NCI-H1417 treated with DMSO at 0.1 percent for 48 hours (cell line): ENCODE data around the gene DPP7.
A peak's percentile ranks its signal among the peaks of the same experiment; 100 is the strongest.

Source experiments
- DNase-seq: peaks from one replicate; lab custom pipeline; 2025; lab: John Stamatoyannopoulos, UW

Gene DPP7

DNA sequence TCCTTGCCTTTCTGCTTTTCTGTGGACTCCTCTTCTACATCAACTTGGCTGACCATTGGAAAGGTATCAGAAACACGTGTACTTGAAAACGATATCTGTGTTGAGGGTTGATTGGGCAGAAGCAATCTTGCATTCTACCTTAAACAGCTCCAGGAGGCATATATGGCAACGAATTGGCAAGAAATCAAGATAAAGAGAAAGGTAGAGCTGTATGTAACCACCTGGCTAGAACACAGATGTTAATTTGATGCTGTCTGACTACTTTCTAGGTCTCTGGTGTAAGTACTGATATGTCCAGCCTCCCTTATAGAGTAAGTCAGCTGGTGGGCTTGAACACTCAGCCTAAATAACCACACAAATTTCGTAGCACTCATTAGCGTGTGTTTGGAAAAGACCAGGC is 26.4 kb downstream of the DPP7 start:
- DNase-seq, result no peak

DNA sequence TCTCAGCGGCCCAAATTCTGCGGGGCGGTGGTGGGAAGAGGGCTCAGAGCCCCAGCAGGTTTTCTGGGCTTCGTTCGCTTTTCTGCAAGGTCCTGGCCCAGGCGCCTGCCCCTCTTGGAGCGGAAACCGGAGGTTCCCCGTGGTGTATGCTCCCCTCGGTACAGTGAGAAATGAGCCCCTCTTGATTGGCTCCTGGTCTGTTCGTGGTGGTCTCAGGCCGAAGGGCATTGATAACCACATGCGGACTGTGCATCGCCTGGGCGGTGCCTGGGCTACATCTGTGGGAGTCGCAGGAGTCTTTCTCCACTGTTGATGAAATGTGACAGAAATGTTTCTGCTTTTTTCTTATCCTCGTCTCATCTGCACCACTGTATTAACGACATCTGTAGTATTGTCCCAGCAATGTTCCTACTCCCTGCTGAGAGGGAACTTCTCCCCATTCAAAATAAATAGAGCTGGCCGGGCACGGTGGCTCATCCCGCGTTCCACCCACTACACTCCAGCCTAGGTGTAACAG is 27.1 kb downstream of the DPP7 start:
- DNase-seq, result no peak

DNA sequence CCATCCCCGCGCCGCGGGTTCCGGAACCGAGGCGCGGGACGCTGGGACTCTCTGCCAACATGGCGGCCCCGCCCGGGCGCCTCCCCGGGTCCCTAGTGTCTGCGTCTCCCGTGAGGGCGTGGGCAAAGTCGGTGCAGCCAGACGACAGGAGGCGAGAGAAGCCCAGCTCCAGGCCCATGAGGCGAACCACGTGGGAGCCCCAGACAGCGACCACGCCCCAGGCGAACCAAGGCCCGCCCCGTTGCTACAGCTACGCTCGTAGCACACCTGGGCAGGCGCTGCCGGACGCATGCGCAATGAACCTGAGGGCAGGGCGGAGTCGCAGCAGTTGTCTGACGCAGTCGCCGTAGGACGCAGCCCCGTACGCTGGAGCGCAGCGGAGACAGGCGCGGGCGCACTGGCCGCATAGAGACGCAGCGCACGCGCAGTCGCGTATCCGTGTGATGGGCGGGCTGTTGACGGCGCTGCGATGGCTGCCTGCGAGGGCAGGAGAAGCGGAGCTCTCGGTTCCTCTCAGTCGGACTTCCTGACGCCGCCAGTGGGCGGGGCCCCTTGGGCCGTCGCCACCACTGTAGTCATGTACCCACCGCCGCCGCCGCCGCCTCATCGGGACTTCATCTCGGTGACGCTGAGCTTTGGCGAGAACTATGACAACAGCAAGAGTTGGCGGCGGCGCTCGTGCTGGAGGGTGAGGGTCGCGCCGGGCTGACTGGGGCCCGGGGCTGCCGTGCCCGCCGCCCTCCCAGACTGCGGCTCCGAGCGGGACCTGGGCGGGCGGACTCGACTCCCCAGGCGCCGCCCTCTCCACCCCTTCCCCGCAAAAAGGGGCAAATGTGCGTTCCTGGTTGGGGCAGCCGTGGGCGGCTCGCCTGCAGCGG is 27.8 kb downstream of the DPP7 start, which contains the start of gene MAN1B1:
Gene MAN1B1, plus strand, starts transcription at position 455 of the 878 bp plus-strand sequence. Its CDS starts 15 bp downstream, at position 470.
- DNase-seq, result peak; percentile 96

DNA sequence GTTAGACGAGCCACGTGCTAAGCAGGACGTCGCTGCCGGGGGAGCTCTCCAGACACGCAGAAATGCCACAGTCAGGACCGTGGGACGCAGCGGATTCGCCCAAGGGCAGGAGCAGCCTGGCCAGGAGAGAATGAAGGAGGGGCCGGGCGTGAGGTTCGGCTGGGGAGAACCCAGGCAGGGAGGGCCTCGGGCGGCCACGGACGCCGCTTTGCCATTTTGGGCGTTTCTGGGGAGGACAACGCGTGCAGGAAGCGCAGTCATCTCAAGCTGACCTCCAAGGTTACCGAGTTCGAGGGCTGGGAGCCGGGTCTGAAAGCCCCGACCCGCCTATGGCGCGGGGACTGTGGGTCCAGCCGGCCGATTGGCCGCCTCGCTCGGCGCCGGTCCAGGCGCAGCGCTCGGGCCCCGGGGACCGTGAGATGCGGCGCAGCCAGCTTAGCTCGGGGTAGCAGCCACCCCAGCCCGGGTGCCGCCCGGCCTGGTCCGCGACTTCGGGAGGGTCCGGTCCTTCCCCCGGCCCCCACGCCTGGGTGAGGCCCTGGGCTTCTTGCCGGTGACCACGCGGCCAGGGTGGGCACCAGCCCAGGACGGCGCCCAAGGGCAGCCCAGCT is 28.5 kb downstream of the DPP7 start:
- DNase-seq, result no peak

DNA sequence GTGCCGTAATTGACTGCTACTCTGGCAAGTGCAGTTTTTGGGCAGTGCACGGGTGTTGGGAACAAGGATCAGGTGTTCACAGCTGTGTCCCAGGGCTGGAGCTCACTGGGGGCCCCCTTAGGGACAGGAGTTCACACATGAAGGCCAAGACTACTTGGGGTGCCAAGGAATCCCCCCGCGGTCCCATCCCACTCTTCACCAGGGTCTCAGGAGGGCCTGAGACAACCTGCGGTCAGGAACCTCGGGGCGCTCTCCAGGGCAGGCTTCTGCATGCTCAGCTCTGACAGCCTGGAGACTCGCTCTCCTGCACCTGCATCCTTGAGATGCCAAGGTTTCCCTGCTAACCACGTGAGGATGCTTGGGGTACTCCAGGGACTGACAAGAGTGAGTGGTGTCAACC is 30.0 kb downstream of the DPP7 start:
- no peak for DNase-seq

DNA sequence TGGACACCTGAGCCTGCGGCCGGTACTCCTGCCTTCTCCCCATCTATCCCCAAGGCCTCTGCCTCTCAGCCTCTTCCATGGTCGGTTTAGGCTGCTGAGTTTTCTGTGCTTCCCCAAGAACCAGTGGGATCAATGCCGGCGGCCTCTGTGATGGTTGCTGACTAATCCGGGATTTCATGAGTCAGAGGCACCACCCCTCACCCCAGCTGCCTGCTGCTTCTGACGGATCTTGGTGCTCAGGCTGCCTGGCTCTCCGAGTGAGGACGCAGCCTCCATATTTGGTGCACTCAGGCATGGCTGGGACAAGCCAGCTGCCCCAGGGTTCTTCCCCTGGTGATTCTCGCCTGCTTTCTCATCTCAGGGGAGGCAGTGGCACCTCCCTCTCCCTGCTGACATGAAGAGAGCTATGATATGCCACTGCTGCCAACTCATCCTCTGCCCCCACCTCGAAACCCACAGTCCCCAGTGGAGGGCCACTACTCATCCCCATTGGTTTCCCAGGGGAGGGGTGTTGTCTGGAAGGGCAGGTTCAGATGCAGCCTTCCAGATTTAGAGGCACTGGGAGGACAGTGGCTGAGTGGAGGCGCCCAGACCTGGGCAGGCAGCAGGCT is 31.0 kb downstream of the DPP7 start:
- no peak for DNase-seq

DNA sequence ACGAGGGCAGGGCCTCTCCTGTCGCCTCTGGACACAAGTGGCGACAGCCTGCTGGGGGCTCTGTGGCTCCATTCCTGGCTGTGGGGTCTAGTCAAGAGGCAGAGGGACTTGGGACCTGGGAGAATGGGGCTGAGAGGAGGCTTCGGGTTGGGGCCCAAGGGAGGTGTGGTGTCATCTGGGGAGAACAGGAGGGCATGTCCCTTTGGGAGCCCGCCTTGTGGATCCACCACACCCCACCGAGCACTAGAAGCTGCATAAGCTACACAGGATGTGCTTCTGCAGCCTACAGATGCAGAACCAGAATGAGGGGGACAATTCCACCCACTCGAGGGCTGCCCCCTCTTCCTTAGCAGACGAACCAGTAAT is 31.6 kb downstream of the DPP7 start:
- DNase-seq, result no peak

DNA sequence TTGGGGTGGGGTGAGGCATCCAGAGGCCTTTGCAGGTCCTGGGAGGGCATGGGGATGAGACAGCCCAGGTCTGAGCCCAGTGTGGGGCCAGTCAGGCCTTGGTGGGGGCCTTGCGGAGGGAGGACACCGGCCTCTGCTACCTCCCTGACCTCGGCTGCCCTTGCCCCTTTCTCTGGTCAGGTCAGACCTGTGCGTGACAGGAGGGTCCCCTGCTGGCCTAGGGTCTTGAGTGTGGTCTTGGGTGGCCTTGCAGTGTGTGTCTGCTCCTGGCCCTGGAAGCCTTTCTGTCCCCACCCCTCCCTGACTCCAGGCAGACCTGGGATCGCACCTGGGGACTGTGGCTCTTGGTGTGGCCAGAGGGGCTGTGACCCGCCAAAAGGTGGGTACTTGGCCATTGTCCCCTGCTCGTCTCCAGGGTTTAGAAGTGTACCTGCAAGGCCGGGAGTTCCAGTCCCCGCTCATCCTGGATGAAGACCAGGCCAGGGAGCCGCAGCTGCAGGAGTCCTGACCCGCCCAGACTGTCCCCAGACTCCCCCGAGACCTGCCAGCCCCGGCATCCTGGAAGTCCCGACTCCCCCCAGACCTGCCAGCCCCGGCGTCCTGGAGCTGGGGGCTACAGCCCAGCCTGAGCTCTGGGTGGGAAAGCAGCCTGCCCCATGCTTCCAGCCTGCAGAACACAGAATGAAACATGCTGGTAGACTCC is 32.2 kb downstream of the DPP7 start:
- DNase-seq, result no peak

DNA sequence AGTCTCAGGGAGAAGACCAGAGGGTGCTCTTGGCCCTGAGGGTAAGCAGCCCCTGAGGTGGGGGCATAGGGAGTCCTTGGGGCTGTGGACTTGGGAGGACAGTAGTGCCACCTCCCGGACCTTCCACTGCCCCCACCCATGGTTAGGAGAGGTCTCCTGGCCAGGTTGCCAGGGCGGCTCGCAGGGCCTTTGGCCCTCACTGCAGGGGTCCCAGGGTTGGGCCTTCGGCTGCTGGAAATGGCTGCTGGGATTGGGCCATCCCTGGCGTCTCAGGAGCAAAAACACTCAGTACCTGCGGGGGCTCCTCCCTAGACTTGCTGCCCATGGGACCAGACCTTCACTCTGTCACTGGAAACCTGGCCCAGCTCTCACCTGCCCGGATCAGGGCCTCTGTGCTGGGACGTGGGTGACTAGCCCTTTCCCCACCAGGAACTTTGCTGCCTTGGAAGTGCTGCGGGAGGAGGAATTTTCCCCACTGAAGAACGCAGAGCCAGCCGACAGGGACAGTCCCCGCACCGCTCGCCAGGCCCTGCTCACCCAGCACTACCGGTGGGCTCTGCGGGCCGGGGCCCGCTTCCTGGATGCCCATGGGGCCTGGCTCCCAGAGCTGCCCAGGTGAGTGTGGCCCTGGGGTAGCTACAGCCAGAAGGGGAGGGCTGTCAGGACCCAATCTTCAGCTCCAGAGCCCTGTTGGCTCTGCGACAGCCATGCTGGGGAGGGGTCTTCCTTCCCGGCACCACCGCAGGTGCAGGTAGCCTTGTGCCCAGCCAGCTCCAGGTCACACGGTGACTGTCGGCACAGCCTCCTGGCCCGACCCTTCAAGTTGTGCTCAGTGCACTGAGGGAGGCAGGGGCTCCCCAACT is 34.0 kb downstream of the DPP7 start:
- no peak for DNase-seq

DNA sequence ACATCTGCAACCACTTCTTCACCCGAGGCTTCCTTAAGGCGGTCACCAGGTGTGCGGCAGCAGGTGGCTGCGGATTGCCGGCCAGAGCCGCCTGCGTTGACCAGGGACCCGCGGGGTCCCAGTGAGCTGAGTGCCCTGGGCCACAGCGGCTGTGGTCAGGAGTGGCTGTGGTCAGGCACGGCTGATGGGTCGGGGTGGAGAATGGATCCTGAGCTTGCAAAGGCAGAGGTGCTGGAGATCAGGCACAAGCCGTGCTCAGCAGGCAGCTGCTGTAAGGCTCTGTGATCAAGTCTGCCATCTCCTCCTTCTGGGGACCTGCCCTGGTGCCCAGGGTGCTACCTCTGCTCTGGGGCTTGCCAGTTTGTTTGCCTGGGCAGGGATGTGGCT is 35.1 kb downstream of the DPP7 start:
- no peak for DNase-seq

DNA sequence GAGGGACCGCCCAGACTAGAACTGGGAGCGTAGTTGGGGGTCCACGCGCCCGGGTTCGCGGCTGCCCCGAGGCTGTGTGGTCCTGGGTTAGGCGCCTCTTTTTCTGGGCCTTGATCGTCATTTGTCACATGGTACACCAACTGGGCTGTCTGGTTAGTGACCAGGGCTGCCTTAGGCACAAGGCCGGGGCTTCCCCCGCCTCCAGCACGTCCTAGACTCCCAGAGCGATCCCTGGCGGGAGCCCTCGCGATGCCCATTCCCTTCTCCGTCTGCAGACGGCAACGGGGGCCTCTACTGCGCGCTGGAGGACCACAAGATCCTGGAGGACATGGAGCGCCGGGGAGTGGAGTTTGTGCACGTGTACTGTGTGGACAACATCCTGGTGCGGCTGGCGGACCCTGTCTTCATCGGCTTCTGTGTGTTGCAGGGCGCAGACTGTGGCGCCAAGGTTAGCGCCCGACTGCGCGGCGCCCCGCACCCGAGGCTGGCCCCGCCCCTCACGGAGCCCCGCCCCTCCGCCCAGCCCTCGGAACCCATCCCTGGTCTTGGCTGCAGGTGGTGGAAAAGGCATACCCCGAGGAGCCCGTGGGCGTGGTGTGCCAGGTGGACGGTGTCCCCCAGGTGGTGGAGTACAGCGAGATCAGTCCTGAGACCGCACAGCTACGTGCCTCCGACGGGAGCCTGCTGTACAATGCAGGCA is 35.7 kb downstream of the DPP7 start:
- DNase-seq, result no peak

DNA sequence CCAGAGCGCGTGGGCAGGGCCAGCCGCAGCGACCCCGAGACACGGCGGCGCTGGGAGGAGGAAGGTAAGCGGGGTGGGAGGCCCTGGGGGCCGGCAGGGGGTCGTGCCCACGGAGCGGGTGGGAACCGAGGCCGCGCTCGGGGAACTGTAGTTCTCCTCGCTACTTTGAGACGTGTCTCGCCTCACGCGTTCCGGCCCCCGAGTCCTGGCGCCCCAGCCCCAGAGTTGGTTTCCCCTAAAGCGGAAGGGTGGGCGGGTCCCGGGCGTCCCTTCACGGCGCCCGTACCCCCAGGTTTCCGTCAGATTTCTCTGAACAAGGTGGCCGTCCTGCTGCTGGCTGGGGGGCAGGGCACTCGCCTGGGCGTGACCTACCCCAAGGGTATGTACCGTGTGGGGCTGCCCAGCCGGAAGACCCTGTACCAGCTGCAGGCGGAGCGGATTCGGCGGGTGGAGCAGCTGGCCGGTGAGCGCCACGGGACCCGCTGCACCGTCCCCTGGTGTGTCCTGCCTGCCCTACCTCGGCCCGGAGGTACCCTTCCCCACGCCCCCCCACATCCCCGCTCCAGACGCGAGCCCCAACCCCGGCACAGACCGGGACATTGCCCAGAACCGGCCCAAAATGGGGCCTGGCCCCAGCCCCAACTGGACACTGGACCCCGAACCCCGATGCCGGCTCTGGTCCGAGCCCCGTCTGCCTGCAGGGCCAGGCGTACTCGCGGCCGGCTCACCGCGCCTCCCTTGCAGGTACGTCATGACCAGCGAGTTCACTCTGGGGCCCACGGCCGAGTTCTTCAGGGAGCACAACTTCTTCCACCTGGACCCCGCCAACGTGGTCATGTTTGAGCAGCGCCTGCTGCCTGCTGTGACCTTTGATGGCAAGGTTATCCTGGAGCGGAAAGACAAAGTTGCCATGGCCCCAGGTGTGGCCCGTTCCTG is 36.5 kb downstream of the DPP7 start:
- no peak for DNase-seq

DNA sequence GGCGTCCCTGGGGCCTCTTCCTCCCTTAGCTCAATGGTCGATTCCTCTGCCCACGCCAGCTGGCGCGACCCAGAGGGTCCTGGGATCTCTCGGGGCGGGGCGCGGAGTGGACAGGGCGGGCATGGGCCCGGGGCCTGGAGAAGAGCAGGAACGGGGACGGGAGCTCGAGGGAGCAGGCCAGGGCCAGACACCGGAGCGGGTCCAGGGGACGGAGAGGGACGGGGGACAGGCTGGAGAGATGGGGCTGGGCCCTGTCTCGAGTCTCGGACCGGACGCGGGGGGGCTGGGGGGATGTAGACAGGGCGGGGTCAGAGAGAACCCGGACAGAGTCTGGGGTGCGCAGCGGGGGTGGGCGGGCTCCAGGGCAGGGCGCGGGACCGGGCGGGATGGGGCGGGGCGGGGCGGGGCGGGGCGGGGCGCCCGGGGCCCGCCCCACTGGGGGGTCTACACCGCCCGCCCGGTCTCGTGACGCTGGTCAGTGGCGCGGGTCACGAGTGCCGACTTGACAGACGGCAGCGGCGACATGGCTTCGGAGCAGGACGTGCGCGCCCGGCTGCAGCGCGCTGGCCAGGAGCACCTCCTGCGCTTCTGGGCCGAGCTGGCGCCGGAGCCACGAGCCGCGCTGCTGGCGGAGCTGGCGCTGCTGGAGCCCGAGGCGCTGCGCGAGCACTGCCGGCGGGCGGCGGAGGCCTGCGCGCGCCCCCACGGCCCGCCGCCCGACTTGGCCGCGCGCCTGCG is 37.4 kb downstream of the DPP7 start, which contains the start of gene UAP1L1:
Gene UAP1L1, plus strand, starts transcription at position 508 of the 738 bp plus-strand sequence. Its CDS starts 16 bp downstream, at position 524.
- no peak for DNase-seq

DNA sequence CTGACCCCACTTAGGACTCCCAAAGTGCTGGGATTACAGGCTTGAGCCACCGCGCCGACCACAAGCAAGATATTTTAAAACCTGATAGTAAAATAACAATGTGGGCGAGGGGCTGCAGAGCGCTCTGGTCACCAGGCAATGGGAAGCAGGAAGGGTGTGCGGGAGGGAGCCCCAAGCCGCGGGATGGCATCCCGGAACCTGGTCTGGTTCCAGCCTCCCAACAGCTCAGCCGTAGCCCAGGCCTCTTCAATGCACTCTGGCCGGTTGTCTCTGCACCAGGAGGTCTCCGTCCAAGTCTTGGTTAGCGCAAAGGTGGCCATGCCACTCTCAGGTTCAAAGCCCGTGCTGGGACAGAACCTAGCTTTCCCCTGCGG is 37.9 kb downstream of the DPP7 start:
- no peak for DNase-seq

DNA sequence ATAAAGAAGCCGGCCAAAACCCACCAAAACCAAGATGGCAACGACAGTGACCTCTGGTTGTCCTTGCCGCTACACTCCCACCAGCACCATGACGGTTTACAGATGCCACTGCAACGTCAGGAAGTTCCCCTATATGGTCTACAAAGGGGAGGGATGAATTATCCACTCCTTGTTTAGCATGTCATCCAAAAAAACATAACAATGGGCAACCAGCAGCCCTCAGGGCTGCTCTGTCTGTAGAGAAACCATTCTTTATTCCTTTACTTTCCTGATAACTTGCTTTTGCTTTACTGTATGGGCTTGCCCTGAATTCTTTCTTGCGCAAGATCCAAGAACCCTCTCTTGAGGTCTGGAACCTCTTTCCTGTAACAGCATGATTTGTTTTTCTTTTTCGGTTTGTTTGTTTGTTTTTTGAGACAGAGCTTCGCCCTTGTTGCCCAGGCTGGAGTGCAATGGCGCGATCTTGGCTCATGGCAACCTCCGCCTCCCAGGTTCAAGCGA is 39.2 kb downstream of the DPP7 start:
- DNase-seq, result no peak

DNA sequence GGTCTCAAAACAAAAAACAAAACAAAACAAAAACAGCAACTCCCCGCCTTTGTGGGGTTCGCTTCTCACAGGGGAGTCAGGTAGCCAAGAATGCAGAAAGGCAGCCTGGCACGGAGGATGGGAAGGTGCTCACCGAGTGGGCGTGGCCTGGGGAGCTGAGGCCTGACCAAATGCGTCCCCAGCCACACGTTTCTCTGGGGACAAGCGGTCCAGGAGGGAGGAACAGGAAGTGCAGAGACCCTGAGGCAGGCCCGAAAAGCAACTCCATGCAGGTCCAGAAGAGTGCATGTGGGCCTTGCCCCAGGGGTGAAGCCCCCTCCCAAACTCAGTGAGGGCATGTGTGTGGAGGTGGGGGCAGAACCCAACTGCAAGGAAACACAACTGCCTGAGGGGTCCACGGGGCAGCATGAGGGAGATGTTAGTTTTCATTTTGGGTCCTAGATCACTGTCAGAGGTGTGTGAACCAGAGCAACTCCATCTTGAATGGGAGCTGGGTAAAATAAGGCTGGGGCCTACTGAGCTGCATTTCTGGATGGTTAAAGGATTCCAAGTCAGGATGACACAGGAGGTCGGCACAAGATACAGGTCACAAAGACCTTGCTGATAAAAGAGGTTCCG is 39.8 kb downstream of the DPP7 start:
- no peak for DNase-seq

DNA sequence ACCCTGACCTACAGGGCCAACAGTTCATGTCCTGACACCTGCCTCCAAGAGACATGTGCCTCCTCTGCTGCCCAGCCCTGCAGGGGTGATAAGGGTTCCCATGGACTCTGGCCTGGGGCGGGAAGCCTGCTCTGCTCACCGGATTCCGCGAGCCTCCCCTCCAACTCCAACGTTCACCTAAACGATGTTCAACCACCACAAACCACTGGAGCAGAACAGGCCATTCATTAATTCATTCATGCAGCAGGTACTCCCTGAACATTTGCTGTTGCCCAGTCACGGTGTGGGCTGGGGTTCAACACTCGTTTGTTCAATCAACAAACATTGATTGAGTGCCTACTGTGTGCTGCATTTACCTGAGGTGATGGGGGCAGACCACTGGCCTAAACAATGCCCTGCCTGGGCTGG is 40.5 kb downstream of the DPP7 start:
- no peak for DNase-seq

DNA sequence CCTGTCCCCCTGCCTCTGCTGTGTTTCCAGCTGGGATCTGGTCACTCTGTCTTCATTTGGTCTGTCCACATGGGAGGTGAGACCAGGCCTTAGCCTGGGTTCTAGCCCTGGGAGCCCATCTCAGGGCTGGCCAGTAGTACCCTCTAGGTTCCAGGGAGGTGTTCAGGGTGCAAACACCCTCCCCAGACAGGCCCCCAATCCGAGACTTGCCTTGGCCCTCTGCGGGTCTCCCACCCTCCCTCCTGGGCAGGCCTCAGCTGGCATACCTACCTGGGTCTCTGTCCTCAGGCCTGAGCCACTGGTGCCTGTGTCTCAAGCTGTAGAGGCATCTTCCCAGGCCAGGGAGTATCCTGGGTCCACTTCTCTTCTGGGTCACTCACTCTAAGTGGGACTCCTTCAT is 43.3 kb downstream of the DPP7 start:
- no peak for DNase-seq
